ENCODE data around the gene FIBP.

Gene FIBP

DNA sequence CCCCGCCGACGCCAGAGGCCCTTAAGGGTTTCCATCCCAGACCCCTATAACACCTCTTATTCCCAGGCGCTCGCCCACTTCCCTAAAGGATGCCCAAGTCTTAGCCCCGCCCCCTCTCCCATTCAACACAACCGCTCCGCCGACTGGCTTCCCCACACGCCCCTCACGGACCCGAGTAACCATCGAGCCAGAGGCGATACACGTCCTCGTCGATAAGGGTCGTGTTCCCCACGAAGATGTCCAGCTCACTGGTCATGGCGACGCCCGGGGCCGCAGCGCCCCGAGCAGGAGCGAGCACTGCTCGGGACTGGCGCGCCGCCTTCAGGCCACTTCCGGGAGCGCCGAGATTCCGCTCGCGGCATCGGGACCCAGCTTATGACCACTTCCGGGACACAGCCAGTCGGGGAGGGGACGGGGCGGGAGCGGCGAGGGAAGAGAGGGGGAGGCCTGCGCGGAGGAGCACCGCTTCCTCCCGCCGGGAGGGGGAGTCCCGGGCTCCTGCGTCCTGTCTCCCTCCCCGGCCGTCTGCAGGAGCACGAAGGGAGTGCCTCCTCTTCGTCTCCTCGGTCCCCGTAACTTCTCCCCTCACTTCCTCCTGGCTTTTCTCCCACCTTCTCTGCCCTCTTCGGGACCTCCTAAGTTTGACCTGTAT is at the start of gene FIBP:
Gene FIBP (minus strand): TSS at position 309 of the 652 bp plus-strand sequence. CDS start 53 bp downstream, at position 256.
- Histone ChIP-seq H3K27me3 (ENCODE audit: control insufficient read depth in 1 of 2, insufficient read depth in 2 of 2, low read length in 2 of 2) (no peaks in the 10 kb centered on the region), H3K9me3 (ENCODE audit: control insufficient read depth in 2 of 2, low read length in 2 of 2) (no peaks in the 10 kb centered on the region), H3K4me3 (ENCODE audit: low read length in 2 of 2) (peak within 1 kb of the TSS; percentile 89 to 93), H3K9ac (ENCODE audit: low read length in 2 of 2) (peak within 1 kb of the TSS; percentile 90 to 91), H3K36me3 (ENCODE audit: control insufficient read depth in 2 of 2, insufficient read depth in 2 of 2, low read length in 2 of 2) (peaks cover 15 to 19% of the 10 kb centered on the region in 2 donors), H3K4me1 (ENCODE audit: control insufficient read depth, insufficient read depth, low read length) (peaks cover 73% of the 10 kb centered on the region), H3K27ac (ENCODE audit: low read length) (peak within 1 kb of the TSS; percentile 99)

GRCh38 chr11:65937766-65938165 is 49.5 kb upstream of the FIBP start:
- Histone ChIP-seq H3K27me3 (ENCODE audit: control insufficient read depth in 1 of 2, insufficient read depth in 2 of 2, low read length in 2 of 2) (peaks cover 0 to 9% of the 10 kb centered on the region in 2 donors), H3K36me3 (ENCODE audit: control insufficient read depth in 2 of 2, insufficient read depth in 2 of 2, low read length in 2 of 2) (no peaks in the 10 kb centered on the region), H3K4me1 (ENCODE audit: control insufficient read depth, insufficient read depth, low read length) (no peaks in the 10 kb centered on the region), H3K9ac (ENCODE audit: low read length in 2 of 2) (no peak overlapping the region), H3K27ac (ENCODE audit: low read length) (no peak overlapping the region), H3K4me3 (ENCODE audit: low read length in 2 of 2) (no peak overlapping the region), H3K9me3 (ENCODE audit: control insufficient read depth in 2 of 2, low read length in 2 of 2) (no peaks in the 10 kb centered on the region)

DNA sequence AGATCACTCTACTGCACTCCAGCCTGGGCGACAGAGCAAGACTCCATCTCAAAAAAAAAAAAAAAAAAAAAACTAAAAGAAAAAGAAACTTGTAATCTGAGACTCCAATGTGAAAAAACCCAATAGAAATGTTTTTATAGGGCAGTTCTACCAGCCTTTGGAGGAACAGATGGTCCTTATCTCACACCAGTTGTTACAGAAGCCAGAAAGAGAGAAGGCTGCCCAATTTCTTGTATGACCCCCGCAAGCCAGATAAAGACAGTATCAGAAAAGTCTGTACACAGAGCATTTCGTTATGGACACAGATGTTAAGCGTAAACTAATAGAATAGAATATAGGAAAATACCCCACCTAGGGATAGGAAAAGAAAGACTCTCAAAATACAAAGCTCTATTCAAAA is 45.7 kb upstream of the FIBP start:
- Histone ChIP-seq H3K4me3 (ENCODE audit: low read length in 2 of 2) (no peak overlapping the region), H3K9ac (ENCODE audit: low read length in 2 of 2) (no peak overlapping the region)

GRCh38 chr11:65932558-65932919 is 44.3 kb upstream of the FIBP start:
- Histone ChIP-seq H3K27me3 (ENCODE audit: control insufficient read depth in 1 of 2, insufficient read depth in 2 of 2, low read length in 2 of 2) (peaks cover 0 to 2% of the 10 kb centered on the region in 2 donors), H3K36me3 (ENCODE audit: control insufficient read depth in 2 of 2, insufficient read depth in 2 of 2, low read length in 2 of 2) (no peaks in the 10 kb centered on the region), H3K4me3 (ENCODE audit: low read length in 2 of 2) (no peak overlapping the region), H3K27ac (ENCODE audit: low read length) (no peak overlapping the region), H3K4me1 (ENCODE audit: control insufficient read depth, insufficient read depth, low read length) (no peaks in the 10 kb centered on the region), H3K9ac (ENCODE audit: low read length in 2 of 2) (no peak overlapping the region), H3K9me3 (ENCODE audit: control insufficient read depth in 2 of 2, low read length in 2 of 2) (no peaks in the 10 kb centered on the region)

More for the DNA sequence above, 45.7 kb upstream of the FIBP start:
- Histone ChIP-seq H3K36me3 (ENCODE audit: control insufficient read depth in 2 of 2, insufficient read depth in 2 of 2, low read length in 2 of 2) (no peaks in the 10 kb centered on the region), H3K9me3 (ENCODE audit: control insufficient read depth in 2 of 2, low read length in 2 of 2) (no peaks in the 10 kb centered on the region), H3K4me1 (ENCODE audit: control insufficient read depth, insufficient read depth, low read length) (no peaks in the 10 kb centered on the region), H3K27ac (ENCODE audit: low read length) (no peak overlapping the region), H3K27me3 (ENCODE audit: control insufficient read depth in 1 of 2, insufficient read depth in 2 of 2, low read length in 2 of 2) (peaks cover 0 to 6% of the 10 kb centered on the region in 2 donors)

- H3K4me1 ChIP-seq (ENCODE audit: control insufficient read depth, insufficient read depth, low read length): no peaks in the 10 kb centered on the region
- H3K27ac ChIP-seq (ENCODE audit: low read length): no peak overlapping the region
- peaks cover 0 to 2% of the 10 kb centered on the region in 2 donors for H3K27me3 ChIP-seq (ENCODE audit: control insufficient read depth in 1 of 2, insufficient read depth in 2 of 2, low read length in 2 of 2)
- no peak overlapping the region for H3K4me3 ChIP-seq (ENCODE audit: low read length in 2 of 2)
- no peaks in the 10 kb centered on the region for H3K36me3 ChIP-seq (ENCODE audit: control insufficient read depth in 2 of 2, insufficient read depth in 2 of 2, low read length in 2 of 2)
- H3K9ac ChIP-seq (ENCODE audit: low read length in 2 of 2): no peak overlapping the region
- no peaks in the 10 kb centered on the region for H3K9me3 ChIP-seq (ENCODE audit: control insufficient read depth in 2 of 2, low read length in 2 of 2)
These were observed 43.7 kb upstream of the FIBP start for GRCh38 chr11:65931773-65932557.

GRCh38 chr11:65928667-65929066 is 40.4 kb upstream of the FIBP start:
- H3K27me3 ChIP-seq (ENCODE audit: control insufficient read depth in 1 of 2, insufficient read depth in 2 of 2, low read length in 2 of 2): peaks cover 0 to 2% of the 10 kb centered on the region in 2 donors
- H3K36me3 ChIP-seq (ENCODE audit: control insufficient read depth in 2 of 2, insufficient read depth in 2 of 2, low read length in 2 of 2): no peaks in the 10 kb centered on the region
- no peaks in the 10 kb centered on the region for H3K9me3 ChIP-seq (ENCODE audit: control insufficient read depth in 2 of 2, low read length in 2 of 2)
- H3K4me1 ChIP-seq (ENCODE audit: control insufficient read depth, insufficient read depth, low read length): no peaks in the 10 kb centered on the region
- H3K27ac ChIP-seq (ENCODE audit: low read length): no peak overlapping the region
- H3K4me3 ChIP-seq (ENCODE audit: low read length in 2 of 2): no peak overlapping the region
- H3K9ac ChIP-seq (ENCODE audit: low read length in 2 of 2): no peak overlapping the region

GRCh38 chr11:65927904-65928397 is 39.7 kb upstream of the FIBP start:
- peaks cover 0 to 3% of the 10 kb centered on the region in 2 donors for H3K36me3 ChIP-seq (ENCODE audit: control insufficient read depth in 2 of 2, insufficient read depth in 2 of 2, low read length in 2 of 2)
- H3K27me3 ChIP-seq (ENCODE audit: control insufficient read depth in 1 of 2, insufficient read depth in 2 of 2, low read length in 2 of 2): no peaks in the 10 kb centered on the region
- H3K4me1 ChIP-seq (ENCODE audit: control insufficient read depth, insufficient read depth, low read length): no peaks in the 10 kb centered on the region
- H3K9me3 ChIP-seq (ENCODE audit: control insufficient read depth in 2 of 2, low read length in 2 of 2): no peaks in the 10 kb centered on the region
- no peak overlapping the region for H3K27ac ChIP-seq (ENCODE audit: low read length)
- H3K9ac ChIP-seq (ENCODE audit: low read length in 2 of 2): peak overlapping the region in 1 of 2 donors; percentile 15
- no peak overlapping the region for H3K4me3 ChIP-seq (ENCODE audit: low read length in 2 of 2)

- no peak overlapping the region for H3K4me3 ChIP-seq (ENCODE audit: low read length in 2 of 2)
- H3K9me3 ChIP-seq (ENCODE audit: control insufficient read depth in 2 of 2, low read length in 2 of 2): no peaks in the 10 kb centered on the region
- no peak overlapping the region for H3K9ac ChIP-seq (ENCODE audit: low read length in 2 of 2)
- peaks cover 6% of the 10 kb centered on the region for H3K4me1 ChIP-seq (ENCODE audit: control insufficient read depth, insufficient read depth, low read length)
- no peaks in the 10 kb centered on the region for H3K27me3 ChIP-seq (ENCODE audit: control insufficient read depth in 1 of 2, insufficient read depth in 2 of 2, low read length in 2 of 2)
- peaks cover 8 to 12% of the 10 kb centered on the region in 2 donors for H3K36me3 ChIP-seq (ENCODE audit: control insufficient read depth in 2 of 2, insufficient read depth in 2 of 2, low read length in 2 of 2)
- no peak overlapping the region for H3K27ac ChIP-seq (ENCODE audit: low read length)
These were observed 37.1 kb upstream of the FIBP start for GRCh38 chr11:65925397-65925796.

GRCh38 chr11:65922565-65922964 is 34.3 kb upstream of the FIBP start:
- Histone ChIP-seq H3K9me3 (ENCODE audit: control insufficient read depth in 2 of 2, low read length in 2 of 2) (no peaks in the 10 kb centered on the region), H3K36me3 (ENCODE audit: control insufficient read depth in 2 of 2, insufficient read depth in 2 of 2, low read length in 2 of 2) (peaks cover 8 to 12% of the 10 kb centered on the region in 2 donors), H3K27me3 (ENCODE audit: control insufficient read depth in 1 of 2, insufficient read depth in 2 of 2, low read length in 2 of 2) (no peaks in the 10 kb centered on the region), H3K9ac (ENCODE audit: low read length in 2 of 2) (no peak overlapping the region), H3K4me1 (ENCODE audit: control insufficient read depth, insufficient read depth, low read length) (peaks cover 21% of the 10 kb centered on the region), H3K4me3 (ENCODE audit: low read length in 2 of 2) (no peak overlapping the region), H3K27ac (ENCODE audit: low read length) (no peak overlapping the region)

DNA sequence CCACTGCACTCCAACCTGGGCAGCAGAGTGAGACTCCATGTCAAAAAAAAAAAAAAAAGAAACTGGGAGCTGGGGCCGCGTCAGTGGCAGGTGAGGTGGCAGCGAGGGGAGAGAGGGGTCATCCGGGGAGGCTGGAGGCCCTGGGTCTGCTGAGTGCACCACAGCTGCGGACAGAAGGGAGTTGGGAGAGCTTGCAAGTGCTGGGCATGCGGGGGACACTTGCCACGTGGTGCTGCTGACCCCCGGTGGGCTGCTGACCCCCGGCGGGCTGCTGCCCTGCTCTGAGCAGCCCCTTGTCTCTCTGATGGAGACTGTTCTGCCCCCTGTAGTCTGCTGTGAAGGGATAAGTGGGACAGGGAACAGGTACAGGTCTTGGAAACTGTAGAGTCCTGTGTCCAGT is 33.6 kb upstream of the FIBP start:
- H3K36me3 ChIP-seq (ENCODE audit: control insufficient read depth in 2 of 2, insufficient read depth in 2 of 2, low read length in 2 of 2): peaks cover 13 to 14% of the 10 kb centered on the region in 2 donors
- no peaks in the 10 kb centered on the region for H3K9me3 ChIP-seq (ENCODE audit: control insufficient read depth in 2 of 2, low read length in 2 of 2)
- no peak overlapping the region for H3K4me3 ChIP-seq (ENCODE audit: low read length in 2 of 2)
- H3K27ac ChIP-seq (ENCODE audit: low read length): no peak overlapping the region
- H3K27me3 ChIP-seq (ENCODE audit: control insufficient read depth in 1 of 2, insufficient read depth in 2 of 2, low read length in 2 of 2): no peaks in the 10 kb centered on the region
- H3K9ac ChIP-seq (ENCODE audit: low read length in 2 of 2): no peak overlapping the region
- peaks cover 28% of the 10 kb centered on the region for H3K4me1 ChIP-seq (ENCODE audit: control insufficient read depth, insufficient read depth, low read length)
